EH (cell line): ENCODE measurements around the gene NPAS2.

Source experiments
- DNase-seq: peaks from one replicate; pipeline ENCODE4 v3.0.0-alpha.2; 2015; ENCODE audit warnings: low read depth

The NPAS2 gene

DNA sequence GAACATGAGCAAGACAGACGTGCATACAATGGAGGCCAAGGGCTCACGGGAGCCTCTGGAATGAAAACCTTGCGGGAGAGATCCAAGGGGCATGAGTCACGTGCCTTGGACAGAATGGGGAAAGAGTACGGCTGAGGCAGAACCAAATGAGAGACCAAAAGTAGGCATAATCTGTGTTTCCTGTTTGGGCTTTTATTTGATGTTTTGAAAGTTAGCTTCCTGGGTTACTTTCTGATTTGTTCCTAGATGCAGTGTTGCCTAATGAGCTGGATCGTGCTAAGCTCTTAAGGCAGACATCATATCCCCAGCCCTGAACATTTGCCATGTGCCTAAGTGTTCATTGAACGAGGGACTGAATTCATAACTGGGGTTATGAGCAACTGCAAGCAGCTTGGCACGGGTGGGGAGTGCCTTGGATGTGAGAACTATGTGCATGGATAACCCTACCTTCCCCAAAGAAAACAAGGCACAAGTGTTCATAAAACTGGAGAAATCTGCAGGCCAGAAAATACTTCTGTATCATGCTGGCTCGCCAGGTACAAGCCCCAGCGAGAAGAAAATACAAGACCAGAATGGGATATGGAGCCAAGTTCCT lies 121.8 kb downstream of the NPAS2 start:
- DNase-seq, result peak; percentile 62

DNA sequence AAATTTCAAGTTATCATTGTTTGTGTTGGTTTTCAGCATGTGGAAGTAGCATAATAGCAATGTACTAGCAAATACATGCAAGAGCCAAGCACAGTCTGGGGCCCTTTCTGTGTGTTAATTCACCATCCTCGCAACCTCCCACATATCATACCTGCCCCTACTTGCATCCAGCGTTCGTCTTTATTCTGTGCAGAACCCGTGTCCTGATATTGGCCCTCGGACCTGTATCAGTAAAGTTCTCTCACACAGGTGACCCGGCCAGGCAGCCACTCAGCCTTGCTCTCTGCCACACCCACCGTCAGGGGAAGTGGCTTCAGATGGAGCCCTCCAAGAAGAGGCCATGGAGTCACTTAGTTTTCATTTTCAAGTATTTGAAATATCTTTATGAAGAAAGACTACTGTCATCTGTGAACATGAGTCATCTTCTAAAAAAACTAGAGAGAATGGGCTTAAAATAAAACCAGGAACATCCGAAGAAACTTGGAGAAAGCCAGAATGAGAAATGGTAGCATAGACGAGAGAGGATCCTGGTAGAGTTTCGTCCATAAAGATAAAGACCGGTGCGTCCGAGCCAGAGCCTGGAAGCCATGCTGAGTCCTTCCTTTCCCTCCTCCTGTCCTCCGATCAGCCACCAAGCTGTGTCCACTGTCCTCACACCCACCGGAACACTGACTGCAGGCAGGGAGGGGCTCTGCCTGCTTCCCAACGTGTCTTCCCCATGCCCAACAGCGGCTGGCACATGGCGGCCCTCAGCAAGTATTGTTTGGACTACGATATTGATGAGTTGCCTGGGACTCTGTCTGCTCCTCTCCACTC lies 124.9 kb downstream of the NPAS2 start:
- peak; percentile 58 for DNase-seq

DNA sequence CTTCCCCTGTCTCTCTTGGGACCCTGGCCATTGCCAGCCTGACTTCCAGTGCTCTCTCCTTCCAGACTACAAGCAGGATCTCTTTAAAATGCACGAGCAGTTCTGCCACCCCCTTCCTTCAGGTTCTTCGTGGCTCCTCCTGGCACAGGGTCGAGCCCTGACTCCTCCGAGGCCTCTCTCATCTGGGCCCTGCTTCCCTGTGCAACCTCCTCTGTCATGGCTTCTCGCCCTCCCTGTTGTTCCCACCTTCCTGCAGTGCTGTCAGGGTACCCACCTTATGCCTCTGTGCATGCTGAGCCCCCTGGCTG lies 125.4 kb downstream of the NPAS2 start:
- no peak for DNase-seq

DNA sequence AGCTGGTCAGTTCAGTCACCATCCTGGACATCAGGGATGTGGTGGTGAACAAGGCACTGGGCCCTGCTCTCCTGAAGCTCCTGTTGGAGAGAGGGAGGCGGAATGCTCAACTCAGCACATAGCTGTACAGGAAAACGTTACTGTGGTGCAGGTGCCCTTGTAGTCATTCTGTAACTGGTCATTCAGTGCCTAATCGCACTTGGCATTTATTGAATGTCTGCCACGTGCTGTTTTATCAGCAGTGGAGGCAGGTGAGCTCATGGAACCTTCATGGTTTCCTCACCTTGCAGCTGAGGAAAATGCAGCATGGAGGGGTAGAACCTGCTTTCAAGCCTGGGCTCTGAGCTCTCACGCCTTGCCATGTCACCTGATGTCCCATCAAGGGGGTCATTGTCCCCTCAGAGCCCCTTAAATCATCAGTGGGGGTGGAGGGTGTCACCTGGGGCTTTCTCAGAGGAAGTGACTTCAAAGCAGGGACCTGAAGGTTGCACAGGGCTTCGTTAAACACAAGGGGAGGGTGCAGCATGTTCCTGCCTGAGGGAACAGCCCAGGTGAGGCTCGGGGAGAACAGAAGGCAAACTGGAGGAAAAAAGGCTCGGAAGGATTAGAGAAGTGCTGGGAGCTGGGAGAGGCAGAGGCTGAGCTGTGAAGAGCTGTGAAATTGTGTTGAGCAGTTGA lies 126.1 kb downstream of the NPAS2 start:
- DNase-seq, result no peak

DNA sequence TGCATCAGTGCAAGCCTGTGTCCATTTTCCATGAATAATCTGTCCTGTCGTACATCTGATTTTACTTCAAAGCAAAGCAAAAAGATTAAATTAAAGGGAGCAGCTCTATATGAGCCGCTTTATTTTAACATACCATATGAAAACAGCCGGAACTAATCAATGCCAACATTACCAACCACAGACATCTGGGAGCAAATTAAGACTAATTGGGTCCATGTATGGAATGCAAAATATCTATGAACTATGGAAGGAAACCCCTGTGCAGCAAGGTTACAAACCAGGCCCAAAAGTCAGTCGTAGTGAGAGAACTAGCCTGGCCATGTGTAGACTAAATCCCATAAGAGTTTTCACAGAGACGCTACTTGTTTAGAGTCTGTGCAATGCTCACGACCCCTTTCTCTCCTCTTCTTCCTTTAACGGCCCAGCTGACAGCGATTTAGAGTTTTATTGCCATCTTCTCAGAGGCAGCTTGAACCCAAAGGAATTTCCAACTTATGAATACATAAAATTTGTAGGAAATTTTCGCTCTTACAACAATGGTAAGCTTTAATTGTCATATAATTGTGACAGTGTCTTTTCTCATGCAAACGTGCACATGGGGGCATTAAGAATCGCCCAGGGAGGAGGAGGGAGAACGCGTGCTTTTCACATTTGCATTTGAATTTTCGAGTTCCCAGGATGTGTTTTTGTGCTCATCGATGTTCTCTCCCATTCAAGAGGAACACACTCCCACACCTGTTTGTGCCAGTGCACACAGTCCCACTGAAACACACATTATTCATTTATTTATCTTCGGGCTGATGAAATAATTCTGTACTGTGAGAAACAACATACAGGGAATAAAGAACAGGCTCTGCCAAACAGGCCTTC lies 129.2 kb downstream of the NPAS2 start:
- DNase-seq, result peak; percentile 37

DNA sequence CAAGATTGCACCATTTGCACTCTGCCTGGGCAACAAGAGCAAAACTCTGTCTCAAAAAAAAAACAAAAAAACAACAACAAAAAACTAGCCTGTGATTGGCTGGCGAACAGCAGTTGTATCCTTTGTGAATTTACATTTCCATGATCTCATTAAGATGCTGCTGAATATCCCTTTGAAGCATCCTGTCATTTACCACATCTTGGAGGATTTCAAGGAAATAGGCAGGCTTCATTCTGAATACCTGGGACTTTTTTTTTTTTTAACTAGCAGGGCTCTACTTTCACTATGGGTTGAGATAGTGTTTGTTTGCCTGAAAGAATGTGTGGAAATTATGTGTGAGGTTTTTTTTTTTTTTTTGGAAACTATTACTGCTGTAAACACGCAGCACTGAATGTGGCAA lies 132.6 kb downstream of the NPAS2 start:
- no peak for DNase-seq

DNA sequence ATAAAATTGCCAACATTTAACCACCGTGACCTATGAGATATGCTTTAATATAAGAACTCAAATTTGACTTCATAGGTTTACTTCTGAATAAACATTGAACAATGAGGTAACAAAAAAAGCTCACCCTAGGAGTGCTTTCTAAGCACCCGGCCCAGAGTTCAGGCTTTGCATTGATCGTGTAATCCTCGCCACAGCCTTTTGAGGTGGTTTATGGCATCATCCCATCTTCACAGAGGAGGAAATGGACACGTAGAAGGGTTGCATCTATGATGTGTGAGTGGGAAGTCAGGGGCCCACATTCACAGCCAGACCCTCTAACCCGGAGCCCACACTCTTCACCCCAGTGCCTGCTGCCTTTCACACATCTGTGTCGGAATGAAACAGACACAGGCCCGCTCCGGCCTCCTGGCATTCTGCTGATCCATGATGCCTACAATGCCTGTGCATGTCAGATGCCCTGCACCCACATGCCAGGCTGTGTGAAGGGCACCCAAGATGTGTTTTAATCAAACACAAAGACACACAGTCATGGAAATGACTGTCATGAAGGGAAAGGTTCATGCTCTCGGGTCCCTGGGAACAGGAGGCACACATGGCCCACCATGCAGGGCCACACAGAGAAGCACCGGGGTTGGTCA lies 133.6 kb downstream of the NPAS2 start:
- DNase-seq, result no peak

DNA sequence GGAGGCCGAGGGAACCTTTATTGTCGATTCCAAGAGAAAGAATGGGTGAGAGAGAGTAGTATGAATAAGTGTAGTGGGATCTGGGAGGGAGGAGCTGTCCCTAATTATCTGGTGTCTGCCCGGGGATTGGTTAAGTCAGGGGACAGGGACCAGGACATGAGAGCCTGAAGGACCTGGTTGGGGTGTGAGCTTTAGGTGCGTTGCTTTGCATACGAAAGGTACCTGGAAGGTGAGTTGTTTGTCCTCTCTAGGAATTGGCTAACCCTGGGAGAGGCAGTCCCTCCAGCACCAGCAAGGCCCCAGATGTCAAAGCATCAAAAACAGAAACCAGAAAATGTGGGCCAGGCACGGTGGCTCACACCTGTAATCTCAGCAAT lies 134.1 kb downstream of the NPAS2 start:
- no peak for DNase-seq

DNA sequence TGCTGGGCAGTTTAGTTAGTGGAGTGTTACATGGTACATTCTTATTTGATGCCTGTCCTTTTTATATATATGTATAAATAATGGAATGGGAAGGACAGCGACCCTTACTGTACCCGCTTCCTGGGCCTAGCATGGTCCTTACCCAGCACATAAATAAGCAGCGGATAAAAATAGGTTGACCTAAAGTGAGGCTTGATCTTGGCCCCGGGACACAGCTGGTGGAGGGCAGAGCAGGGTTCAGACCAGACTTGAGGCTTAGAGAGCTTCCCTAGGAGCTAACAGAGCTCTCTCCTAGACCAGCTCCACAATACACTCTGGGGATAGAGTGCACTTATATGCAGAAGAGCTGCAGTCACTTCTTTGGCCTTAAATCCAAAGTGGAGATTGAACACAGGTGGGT lies 135.3 kb downstream of the NPAS2 start:
- no peak for DNase-seq

DNA sequence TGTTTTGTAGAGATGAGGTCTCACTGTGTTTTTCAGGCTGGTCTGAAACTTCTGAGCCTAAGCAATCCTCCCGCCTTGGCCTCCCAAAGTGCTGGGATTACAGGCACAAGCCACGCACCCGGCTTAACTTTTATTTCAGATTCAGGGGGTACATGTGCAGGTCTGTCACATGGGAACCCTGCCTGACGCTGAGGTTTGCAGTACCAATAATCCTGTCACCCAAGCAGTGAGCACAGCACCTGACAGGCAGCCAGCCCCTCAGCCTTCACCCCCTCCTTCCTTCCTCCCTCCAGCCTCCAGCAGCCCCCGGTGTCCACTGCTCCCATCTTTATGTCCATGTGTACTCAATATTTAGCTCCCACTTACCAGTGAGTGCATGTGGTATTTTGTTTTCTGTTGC lies 136.1 kb downstream of the NPAS2 start:
- DNase-seq, result no peak

DNA sequence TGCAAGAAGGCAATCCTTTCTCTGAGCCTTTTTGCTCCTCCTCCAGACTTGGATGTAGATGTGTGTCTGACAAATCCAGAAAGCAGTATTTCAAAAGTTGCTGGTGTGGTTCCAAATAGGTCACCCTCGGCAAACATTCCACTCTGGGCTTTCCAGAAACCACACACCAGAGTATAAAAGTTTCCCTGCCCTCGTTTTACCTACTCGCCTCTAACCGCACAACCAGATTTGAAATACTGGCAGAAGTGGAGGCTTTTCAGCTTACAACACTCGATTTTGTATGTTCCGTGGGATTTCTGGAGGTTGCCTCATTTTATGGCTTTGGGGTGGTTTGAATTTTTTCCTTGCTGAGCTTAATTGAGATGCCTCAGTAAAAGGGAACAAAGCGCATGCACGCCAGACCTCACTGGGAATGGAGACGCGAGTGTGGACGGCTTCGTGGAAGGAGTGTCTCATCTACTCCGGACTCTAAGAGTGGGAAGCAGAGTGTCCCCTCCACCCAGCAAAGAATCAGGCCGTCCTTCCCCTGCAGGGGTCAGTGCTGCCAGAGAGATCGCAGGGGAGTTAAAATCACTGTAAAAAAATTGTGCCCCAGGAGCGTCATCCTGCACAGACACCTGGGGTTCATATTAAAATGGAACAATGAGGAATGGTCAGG lies 138.2 kb downstream of the NPAS2 start:
- DNase-seq, result peak; percentile 98

DNA sequence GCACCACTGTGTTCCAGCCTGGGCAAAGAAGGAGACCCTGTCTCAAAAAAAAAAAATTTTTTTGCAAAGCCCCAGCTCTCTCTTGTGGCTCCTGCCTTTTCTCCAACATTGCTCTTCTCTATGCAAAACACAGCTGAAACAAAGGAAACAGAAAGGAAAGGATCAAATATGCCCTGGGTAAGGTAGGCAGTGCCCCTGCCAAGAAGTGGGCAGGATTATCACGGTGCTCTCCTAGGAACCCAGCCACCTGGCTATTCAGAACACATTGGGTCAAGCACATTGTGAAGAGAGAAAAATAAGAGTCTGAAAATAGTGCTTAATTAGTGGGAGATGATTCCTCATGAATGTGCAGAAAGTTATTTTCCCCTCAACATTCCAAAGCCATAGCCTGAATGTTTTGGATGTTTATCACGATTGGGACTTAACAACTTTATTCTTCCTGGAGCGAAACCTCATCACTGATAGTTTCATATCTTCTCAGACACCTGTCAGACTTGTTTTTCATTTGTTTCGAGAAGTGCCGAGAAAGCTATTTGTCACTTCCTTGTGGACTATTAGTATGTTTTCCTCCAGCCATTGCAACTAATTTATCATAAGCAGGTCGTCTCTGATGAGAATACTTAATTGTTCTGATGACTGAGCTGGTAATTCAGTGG lies 139.4 kb downstream of the NPAS2 start:
- peak; percentile 84 for DNase-seq

DNA sequence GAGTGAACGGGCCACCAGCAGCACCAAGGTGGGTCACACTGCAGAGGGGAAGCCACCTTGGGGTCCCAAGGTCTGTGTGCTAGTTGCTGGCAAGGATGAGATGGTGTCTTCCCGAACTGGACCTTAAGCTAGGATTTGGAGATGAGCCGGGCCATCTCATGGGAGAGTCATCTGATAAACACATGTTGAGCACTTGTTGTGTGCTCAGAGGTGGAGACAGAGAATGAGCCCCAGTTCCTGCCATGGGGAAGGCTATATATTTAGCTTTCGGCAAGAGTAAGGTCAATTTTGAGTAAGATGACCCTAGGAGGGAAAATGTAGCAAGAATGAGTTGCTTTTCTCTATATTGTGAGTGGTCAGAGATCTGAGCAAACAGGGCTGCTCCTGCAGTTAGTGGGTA lies 140.7 kb downstream of the NPAS2 start:
- DNase-seq, result no peak

DNA sequence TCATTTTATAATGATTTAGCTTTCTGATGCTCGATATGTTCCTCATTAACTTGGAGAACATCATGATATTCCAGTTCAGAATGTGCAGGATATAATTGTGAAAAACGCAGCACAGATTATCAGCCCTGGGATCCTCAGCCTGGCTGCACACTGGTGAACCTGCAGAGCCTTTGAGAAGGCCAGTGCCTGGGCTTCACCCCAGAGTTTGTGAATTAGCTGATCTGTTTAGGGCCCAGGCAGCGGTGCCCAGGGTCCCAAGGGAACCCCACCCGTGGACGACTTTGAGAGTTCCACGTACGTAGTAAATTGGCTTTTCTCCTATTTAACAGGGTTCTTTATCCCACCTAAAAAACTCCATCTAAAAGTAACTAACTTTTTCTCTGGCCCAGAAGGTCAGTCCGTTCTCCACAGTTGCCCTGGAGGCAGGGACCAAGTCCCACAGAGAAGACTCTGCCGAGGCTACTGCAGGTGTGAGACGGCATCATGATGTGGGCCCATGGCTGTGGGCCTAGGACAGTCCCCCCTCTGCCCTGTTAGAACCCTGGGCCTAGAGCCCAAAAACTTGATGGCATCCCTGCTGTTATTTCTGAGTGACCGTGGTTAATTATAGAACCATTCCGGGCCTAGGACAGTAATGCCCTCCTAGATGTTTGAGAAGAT lies 142.6 kb downstream of the NPAS2 start:
- DNase-seq, result no peak

DNA sequence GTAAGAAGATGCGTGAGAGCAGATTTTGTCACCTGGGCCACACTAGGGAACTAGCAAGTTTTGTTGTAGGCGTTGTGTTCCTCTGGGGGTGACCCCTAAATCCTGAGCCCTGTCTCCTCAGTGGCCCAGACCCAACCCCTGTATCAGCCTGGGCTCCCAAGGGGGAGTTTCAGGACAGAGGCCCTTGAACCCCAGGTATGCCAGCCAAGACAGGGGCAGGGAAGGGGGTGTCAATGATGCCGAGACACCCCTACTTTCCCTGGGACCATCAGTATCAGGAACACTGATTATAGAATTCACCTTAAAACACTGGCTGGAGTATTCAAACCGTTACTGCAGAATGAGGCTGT lies 143.1 kb downstream of the NPAS2 start:
- no peak for DNase-seq

DNA sequence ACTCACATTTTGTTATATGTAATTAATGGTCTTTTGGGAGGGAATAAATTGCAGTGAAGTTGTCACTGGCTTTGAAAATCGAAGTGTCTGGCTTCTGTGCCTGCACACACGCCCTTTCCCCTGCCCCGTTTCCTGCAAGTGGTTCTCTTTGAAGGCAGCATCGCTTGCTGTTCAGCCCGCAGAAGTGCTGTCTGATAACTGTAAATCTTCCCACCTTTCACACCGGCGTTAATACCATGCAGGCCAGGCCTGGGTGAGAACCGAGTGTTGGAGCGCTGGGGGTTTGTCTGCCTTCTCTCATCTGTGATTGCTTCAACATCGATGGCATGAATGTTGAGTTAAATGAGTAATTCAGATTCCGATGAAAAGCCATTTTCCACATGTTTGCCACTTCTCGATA lies 144.3 kb downstream of the NPAS2 start:
- DNase-seq, result no peak

DNA sequence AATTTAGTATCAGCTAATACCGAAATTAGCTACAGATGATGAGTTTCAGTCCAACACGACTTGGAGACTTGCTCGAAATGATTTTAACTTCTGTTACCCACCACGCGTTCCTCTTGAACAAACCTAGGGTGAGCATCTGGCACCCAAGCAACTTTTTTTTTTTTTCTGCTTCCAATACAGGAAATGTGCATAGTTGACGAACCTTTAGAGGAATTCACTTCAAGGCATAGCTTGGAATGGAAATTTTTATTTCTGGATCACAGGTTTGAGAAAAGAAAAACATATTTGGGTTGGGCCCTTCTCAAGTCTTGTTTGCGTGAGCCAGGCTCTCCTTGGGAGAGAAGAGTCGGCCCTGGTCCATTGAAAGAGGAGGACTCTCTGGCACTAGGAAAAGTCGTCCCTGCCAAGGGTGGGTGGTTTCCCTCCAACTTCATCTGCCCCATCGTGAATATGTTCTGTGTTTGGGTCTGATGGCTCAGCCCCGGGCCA lies 144.8 kb downstream of the NPAS2 start:
- no peak for DNase-seq

DNA sequence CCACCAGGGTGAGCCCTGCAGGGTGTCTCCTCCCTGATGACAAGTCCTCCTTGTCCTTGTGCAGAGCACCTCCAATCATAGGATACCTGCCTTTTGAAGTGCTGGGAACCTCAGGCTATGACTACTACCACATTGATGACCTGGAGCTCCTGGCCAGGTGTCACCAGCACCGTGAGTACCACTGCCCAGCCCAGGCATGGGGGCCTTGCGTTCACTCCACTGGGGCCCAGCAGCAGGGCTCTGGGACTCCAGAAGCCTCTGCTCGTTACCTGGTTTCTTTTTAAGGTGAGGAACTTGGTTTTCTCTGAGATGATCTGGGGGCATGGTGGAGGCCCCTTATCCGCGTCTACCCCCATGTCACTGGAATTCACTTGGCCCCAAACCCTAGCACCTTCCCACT lies 145.7 kb downstream of the NPAS2 start:
- no peak for DNase-seq

DNA sequence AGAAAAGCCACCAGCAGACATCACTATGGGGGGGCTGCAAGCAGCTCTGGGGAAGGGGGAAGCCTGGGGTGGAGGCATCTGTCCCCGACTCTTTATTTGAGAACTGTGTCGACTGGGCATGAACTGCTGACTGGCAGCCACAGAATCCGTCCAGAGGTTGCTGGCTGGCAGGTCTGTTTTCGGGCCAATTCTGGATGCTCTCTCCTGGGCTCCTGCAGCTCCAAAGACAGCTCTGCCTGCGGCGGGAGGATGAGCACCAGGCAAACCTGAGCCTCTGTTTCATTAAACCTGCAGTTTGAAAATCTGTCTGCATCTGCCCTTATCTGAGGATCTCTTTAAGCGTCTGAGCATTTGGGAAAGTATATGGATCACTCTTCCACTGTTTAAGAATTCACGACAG lies 147.8 kb downstream of the NPAS2 start:
- no peak for DNase-seq
